ENCODE results near the gene TFPI.
"Not testable (repeated sequence)": the region's sequence is repeated elsewhere in the genome, so short reads cannot be mapped to it uniquely, and the experiment has no call there.

TFPI gene

DNA sequence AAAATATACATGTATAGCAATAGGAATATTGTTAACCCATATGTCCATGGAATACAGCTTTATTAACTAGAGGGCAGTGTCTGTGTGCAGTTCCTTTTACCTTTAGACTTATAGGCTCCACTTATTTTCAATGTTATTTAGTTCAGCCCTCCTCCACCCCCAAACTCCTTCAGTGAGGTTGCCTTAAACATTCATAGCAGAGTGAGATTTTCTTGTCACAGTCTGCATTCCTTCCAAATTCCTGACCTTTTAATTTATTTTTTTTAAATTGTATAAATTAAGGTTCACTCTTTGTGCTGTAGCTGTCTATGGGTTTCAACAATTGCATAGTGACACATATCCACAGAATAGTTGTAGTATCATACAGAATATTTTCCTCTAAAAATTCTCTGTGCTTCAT, 30.9 kb downstream of the TFPI start:
- no peak for DNase-seq (ENCODE audit: low spot score)
- POLR2A ChIA-PET (ENCODE audit: low non-redundant PET) = no interaction called here
- no peak overlapping the region for H3K27ac ChIP-seq
- TF ChIP-seq CTCF (conservative IDR thresholded peaks at IDR 0.05; ENCODE audit: low read depth) = no peak
- CTCF ChIA-PET = interaction anchor here (0.6 kb wide), 1 partner anchor 103 kb away, joined by 4 read pairs; no protein-coding TSS in a partner anchor

DNA sequence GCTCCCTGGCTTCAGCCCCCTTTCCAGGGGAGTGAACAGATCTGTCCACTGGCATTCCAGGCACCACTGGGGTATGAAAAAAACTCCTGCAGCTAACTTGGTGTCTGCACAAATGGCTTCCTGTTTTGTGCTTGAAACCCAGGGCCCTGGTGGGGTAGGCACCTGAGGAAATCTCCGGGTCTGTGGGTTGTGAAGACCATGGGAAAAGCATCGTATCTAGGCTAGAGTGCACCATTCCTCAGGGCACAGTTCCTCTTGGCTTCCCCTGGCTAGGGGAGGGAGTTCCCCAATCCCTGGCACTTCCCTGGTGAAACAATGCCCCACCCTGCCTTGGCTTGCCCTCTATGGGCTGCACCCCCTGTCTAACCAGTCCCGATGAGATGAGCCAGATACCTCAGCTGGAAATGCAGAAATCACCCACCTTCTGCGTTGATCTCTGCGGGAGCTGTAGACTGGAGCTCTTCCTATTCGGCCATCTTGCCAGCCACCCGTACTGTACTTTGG, 34.1 kb downstream of the TFPI start:
- CTCF ChIA-PET = interaction anchor here (0.5 kb wide), 1 partner anchor 61 kb away, joined by 3 read pairs; no protein-coding TSS in a partner anchor

DNA sequence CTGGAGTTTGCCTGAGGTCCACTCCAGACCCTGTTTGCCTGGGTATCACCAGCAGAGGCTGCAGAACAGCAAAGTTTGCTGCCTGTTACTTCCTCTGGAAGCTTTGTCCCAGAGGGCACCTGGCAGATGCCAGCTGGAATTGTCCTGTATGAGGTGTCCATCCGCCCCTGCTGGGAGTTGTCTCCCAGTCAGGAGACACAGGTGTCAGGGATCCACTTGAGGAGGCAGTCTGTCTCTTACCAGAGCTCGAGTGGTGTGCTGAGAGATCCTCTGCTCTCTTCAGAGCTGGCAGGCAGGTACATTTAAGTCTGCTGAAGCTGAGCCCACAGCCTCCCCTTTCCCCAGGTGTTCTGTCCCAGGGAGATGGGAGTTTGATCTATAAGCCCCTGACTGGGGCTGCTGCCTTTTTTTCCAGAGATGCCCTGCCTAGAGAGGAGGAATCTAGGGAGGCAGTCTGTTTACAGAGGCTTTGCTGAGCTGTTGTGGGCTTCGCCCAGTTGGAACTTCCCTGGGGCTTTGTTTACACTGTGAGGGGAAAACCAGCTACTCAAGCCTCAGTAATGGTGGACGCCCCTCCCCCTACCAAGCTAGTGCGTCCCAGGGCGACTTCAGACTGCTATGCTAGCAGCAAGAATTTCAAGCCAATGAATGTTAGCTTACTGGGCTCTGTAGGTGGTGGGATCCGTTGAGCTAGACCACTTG, 34.7 kb downstream of the TFPI start:
- ChIA-PET CTCF (interaction anchor here (0.6 kb wide), 1 partner anchor 94 kb away, joined by 6 read pairs; no protein-coding TSS in a partner anchor), POLR2A (ENCODE audit: low non-redundant PET) (no interaction called here)
- DNase-seq (ENCODE audit: low spot score) = no peak
- no peak for TF ChIP-seq CTCF (conservative IDR thresholded peaks at IDR 0.05; ENCODE audit: low read depth)
- no peak overlapping the region for H3K27ac ChIP-seq

More for the DNA sequence above, 34.1 kb downstream of the TFPI start:
- POLR2A ChIA-PET (ENCODE audit: low non-redundant PET) = no interaction called here
- no peak overlapping the region for H3K27ac ChIP-seq
- no peak for DNase-seq (ENCODE audit: low spot score)
- TF ChIP-seq CTCF (conservative IDR thresholded peaks at IDR 0.05; ENCODE audit: low read depth) = no peak

DNA sequence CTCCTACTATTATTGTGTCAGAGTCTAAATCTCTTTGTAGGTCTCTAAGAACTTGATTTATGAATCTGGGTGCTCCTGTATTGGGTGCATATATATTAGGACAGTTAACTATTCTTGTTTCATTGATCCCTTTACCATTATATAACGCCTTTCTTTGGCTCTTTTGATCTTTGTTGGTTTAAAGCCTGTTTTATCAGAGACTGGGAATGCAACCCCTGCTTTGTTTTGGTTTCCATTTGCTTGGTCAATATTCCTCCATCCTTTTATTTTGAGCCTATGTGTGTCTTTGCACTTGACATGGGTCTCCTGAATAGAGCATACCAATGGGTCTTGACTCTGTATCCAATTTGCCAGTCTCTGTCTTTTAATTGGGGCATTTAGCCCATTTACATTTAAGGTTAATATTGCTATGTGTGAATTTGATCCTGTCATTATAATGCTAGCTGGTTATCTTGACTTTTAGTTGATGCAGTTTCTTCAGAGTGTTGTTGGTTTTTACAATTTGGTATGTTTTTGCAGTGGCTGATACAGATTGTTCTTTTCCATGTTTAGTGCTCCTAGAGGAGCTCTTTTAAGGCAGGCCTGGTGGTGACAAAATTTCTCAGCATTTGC, 36.4 kb downstream of the TFPI start:
- H3K27ac ChIP-seq; POLR2A ChIA-PET (ENCODE audit: low non-redundant PET); DNase-seq (ENCODE audit: low spot score): not testable (repeated sequence)
- CTCF ChIA-PET = interaction anchor here (1.5 kb wide), 1 partner anchor 18 kb away, joined by 3 read pairs; no protein-coding TSS in a partner anchor

DNA sequence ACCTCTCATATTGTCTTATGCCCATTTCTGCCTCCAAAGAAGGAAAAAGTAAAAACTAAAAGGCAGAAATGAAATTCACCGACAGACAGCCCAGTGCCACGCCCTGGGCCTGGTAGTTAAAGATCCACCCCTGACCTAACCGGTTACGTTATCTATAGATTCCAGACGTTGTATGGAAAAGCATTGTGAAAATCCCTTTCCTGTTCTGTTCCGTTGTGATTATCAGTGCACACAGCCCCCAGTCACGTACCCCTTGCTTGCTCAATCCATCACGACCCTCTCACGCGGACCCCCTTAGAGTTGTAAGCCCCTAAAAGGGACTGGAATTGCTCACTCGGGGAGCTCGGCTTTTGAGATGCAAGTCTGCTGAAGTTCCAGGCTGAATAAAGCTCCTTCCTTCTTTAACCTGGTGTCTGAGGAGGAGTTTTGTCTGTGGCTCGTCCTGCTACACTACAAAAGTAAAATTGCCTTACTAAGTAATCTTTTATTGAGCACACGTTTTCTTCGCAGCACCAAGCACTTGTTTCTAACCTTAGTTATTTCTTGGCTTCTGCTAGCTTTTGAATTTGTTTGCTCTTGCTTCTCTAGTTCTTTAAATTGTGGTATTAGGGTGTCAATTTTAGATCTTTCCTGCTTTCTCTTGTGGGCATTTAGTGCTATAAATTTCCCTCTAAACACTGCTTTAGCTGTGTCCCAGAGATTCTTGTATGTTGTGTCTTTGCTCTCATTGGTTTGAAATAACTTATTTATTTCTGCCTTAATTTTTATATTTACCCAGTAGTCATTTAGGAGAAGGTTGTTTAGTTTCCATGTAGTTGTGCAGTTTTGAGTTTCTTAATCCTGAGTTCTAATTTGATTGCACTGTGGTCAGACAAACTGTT, 37.4 kb downstream of the TFPI start:
- DNase-seq (ENCODE audit: low spot score); POLR2A ChIA-PET (ENCODE audit: low non-redundant PET); H3K27ac ChIP-seq: not testable (repeated sequence)
- CTCF ChIA-PET = interaction anchor here (0.8 kb wide), 1 partner anchor 17 kb away, joined by 3 read pairs; no protein-coding TSS in a partner anchor

- no peak for DNase-seq (ENCODE audit: low spot score)
- TF ChIP-seq CTCF (conservative IDR thresholded peaks at IDR 0.05; ENCODE audit: low read depth) = no peak
- POLR2A ChIA-PET (ENCODE audit: low non-redundant PET) = no interaction called here
- CTCF ChIA-PET = interaction anchor here (0.5 to 1.4 kb wide), 3 partner anchors 15 to 102 kb away, joined by 3 to 8 read pairs (median 4); no protein-coding TSS in a partner anchor
- H3K27ac ChIP-seq = no peak overlapping the region
These were observed 39.3 kb downstream of the TFPI start for GRCh38 chr2:187514930-187515329.

GRCh38 chr2:187514235-187514829, 39.9 kb downstream of the TFPI start:
- DNase-seq (ENCODE audit: low spot score); POLR2A ChIA-PET (ENCODE audit: low non-redundant PET); H3K27ac ChIP-seq: not testable (repeated sequence)
- CTCF ChIA-PET = interaction anchor here (0.6 to 1.4 kb wide), 2 partner anchors 15 to 66 kb away, joined by 4 to 8 read pairs; no protein-coding TSS in a partner anchor

DNA sequence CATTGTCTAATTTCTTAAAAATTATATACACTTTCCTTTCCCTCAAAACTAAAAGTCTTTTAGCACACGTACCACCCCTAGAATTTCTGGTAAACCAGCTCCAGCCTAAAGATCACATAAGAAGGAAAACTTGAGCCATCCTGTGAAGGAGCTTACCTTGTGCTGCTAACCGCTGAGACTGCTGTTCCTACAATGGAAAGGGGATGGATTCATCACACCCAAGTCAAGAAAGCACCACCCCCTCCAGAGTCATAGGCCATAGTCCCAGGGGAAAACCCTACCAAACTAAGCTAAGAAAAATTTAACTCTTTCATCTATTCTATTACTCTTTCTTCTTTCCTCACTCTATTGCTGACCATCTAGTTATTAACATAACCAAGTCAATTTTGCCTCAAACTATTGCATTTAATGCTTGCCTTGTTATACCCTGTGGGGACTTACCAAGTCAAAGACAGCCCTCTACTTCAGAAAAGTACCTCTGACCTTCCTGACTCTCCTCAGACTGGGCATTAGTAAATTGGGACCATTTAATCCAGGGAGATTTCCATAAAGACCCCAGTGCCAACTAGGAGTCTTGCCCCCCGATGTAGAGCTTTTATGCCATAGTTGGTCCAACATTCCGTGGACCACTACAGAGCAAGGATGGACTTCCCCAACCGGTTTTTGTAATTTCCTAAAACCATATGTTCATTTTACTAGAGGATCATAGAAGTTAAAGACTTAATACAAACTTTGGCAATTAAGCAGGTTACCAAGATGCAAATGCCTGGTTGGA, 40.6 kb downstream of the TFPI start:
- POLR2A ChIA-PET (ENCODE audit: low non-redundant PET); CTCF ChIA-PET; DNase-seq (ENCODE audit: low spot score); H3K27ac ChIP-seq: not testable (repeated sequence)

Data from RWPE1 (cell line).